Erythroblast (primary cell): ENCODE measurements around the gene LTC4S.

Experiments used
- GATA1 ChIP-seq: IDR thresholded peaks from 2 replicates; pipeline ENCODE4 v1.6.1; 2011; ENCODE audit warnings: low read depth, mild to moderate bottlenecking, control low read depth, low read length, moderate library complexity
- POLR2A ChIP-seq: IDR thresholded peaks from 2 replicates; pipeline ENCODE4 v1.6.1; 2011; ENCODE audit warnings: mild to moderate bottlenecking, low read length

DNA sequence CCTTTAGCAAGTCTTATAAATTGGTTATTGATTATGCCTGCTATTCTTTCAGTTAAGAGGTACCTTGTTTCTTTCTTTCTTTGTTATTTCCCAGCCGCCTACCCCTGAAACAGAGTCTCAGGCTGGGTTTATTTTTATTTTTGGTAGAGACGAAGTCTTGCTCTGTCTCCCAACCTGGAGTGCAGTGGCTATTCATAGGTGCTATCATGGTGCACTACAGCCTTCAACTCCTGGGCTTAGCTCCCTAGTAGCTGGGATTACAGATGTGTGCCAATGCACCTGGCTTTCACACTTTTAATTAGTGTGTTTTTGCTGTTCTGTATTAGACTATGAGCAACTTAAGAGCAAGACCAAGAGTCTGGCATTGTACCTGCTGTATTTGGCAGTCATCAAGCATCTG, 46.9 kb upstream of the LTC4S start:
- TF ChIP-seq POLR2A, result no peak
- TF ChIP-seq GATA1, result no peak
